ENCODE measurements around the gene ST6GALNAC6.

Gene ST6GALNAC6

GRCh38 chr9:127931092-127931881 lies 31.9 kb upstream of the ST6GALNAC6 start:
- no peak for DNase-seq (ENCODE audit: low read depth in 2 of 2)

- DNase-seq (ENCODE audit: low read depth in 2 of 2) = peak in 1 of 2 donors; percentile 65
Measured at GRCh38 chr9:127930231-127931091, 31.1 kb upstream of the ST6GALNAC6 start, which contains the start of gene PIP5KL1. TSS of gene PIP5KL1 (minus strand) at chr9:127930777. CDS start at chr9:127930752, 25 bp downstream.

GRCh38 chr9:127929625-127929979 lies 30.2 kb upstream of the ST6GALNAC6 start:
- no peak for DNase-seq (ENCODE audit: low read depth in 2 of 2)

- DNase-seq (ENCODE audit: low read depth in 2 of 2) = no peak
Measured at GRCh38 chr9:127928676-127929624, 29.5 kb upstream of the ST6GALNAC6 start.

DNA sequence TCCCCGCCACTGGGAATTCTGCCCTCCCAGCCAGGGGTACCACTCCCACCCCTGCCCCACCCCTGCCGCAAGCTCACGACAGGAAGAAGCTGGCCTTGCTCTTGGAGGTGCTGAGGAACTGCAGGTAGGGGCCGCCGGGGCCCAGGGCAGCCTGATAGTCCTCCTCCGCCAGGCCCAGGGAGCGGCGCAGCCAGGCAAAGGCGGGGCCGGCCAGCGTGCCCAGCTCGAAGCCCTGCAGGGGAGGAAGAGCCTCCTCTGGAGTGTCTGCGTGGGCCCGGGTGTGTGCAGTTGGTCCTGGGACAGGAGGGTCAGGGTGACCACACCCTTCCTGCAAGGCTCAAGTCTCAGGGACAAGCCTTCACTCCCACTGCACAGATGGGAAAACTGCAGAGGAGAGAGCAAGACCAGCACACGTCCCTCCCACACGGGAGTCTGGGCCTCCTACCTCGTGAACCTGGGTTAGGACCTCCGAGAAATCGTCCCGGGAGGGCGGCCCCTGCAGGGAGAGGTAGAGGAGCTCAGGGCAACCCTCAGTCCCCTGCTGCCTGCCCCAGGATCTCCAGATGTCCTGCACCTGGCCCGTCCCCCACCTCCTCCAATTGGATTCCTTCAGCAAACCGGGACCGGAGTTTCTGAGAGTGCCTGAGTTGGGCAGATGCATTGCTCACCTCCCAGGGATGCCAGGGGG lies 28.7 kb upstream of the ST6GALNAC6 start:
- DNase-seq (ENCODE audit: low read depth in 2 of 2) = no peak

DNA sequence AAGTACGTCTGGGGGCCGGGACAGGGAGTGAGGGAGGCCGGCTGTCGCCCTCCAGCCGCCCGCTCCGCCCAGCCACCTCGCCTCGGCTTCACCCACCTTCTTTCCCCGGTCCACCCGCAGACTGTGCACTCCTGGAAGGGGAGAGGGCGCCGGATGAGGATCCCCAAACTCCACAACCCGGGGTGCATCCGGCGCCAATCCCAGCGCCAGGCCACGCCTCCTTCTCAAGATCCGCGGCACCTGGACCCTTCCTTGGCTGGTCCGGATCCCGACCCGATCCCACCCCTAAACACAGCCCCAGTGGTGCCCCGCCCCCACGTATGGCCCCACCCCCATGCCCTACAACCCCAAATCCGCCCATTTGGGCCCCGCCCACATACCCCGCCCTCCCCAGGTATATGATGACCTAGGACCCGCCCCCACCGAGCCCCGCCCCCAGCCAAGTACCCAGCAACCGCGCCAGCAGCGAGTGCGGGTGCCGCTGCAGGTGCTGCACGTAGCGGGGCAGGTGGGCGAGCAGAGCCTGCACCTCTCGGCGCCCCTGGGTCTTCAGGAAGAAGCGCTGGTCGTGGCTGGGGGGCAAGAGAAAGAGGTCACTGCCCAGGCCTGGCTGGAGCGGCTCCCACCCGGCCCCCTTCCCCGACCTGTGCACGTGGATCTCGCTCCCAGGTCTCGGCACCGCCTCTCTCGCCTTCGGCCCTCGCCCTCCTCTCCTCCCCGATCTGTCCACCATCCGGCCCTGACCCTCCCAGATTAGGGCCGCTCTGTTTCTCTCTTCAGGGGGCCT lies 28.0 kb upstream of the ST6GALNAC6 start:
- DNase-seq (ENCODE audit: low read depth in 2 of 2) = peak in 1 of 2 donors; percentile 73

DNA sequence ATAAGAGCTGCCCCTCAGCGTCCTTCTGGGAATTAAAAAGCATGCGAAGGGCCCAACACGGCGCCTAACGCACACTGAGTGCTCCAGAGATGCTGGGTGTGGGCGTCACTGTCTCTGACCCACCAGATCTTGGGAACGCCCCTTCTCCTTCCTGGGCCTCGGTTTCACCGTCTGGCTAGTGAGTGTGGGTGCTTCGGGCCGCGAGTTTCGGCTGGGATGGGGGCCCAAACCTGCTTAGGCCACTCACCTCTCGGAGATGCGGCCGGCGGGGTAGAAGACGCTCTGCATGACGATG lies 27.4 kb upstream of the ST6GALNAC6 start:
- DNase-seq (ENCODE audit: low read depth in 2 of 2) = no peak

DNA sequence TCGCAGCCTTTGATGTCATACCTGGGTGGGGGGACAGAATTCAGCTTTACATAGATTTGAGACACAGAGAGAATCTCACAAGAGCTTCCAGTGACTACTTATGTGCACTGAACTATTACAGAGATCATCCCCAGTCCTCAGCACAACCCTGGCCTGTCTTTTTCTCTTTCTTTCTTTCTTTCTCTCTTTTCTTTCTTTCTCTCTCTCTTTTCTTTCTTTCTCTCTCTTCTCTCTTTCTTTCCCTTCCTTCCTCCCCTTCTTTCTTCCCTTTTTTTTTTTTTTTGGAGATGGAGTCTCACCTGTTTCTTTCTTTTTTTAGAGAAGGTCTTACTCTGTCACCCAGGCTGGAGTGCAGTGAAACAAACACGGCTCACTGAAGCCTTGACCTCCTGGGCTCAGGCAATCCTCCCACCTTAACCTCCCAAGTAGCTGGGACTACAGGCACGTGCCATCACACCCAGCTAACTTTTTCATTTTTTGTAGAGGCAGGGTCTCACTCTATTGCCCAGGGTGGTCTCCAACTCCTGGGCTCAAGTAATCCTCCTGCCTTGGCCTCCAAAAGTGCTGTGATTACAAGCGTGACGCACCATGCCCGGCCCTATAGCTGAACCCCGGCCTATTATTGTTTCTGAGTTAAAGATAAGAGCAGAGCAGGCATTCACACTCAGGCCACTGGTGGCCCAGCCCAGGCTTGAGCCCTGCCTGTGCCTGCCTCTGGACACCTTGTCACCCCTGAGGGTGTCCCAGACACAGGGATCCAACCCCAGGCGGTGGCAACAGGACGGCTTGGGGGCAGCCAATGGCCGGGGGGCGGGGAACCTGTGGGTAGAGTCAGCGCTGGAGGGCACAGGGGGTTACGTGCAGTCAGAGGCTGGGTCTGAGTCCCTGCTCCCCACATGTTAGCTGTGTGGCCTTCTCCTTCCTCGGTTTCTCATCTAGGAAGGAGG lies 26.8 kb upstream of the ST6GALNAC6 start:
- DNase-seq (ENCODE audit: low read depth in 2 of 2) = no peak

DNA sequence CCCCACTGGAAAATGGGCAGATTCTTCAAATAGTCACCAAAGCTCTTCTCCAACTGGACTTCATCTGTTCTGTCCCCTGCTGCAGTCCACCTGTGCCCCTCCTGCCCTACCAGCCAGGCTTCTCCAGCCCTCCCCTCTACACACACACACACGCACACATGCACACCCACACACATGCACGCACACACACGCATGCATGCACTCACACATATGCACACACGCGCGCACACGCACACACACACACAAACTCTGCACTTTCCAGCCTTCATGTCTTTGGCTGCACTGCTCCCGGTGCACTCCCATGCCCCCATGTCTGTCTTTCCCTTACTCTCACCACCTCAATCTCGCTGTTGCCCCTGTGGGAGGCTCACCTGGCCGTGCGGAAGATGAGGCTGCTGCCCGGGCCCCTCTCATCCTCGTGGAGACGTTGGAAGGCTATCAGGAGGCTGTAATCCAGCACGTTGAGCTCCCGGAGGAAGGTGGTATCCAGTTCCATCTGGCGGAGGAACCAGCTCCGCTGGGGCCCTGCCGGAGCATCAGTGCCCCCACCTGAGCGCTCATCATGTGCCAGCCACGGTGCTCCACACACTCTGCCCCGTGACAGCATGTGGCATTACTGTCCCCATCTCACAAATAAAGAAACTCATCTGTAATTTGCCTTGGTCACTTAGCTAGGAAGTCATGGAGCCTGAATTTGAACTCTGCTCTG lies 25.5 kb upstream of the ST6GALNAC6 start:
- DNase-seq (ENCODE audit: low read depth in 2 of 2) = no peak

GRCh38 chr9:127923771-127924170 lies 24.4 kb upstream of the ST6GALNAC6 start:
- no peak for DNase-seq (ENCODE audit: low read depth in 2 of 2)

GRCh38 chr9:127923046-127923445 lies 23.6 kb upstream of the ST6GALNAC6 start:
- DNase-seq (ENCODE audit: low read depth in 2 of 2) = no peak

- peak; percentile 73 to 76 for DNase-seq (ENCODE audit: low read depth in 2 of 2)
Measured at GRCh38 chr9:127921557-127922120, 22.2 kb upstream of the ST6GALNAC6 start.

GRCh38 chr9:127920794-127921193 lies 21.4 kb upstream of the ST6GALNAC6 start:
- no peak for DNase-seq (ENCODE audit: low read depth in 2 of 2)

GRCh38 chr9:127919253-127919815 lies 19.9 kb upstream of the ST6GALNAC6 start:
- no peak for DNase-seq (ENCODE audit: low read depth in 2 of 2)

DNA sequence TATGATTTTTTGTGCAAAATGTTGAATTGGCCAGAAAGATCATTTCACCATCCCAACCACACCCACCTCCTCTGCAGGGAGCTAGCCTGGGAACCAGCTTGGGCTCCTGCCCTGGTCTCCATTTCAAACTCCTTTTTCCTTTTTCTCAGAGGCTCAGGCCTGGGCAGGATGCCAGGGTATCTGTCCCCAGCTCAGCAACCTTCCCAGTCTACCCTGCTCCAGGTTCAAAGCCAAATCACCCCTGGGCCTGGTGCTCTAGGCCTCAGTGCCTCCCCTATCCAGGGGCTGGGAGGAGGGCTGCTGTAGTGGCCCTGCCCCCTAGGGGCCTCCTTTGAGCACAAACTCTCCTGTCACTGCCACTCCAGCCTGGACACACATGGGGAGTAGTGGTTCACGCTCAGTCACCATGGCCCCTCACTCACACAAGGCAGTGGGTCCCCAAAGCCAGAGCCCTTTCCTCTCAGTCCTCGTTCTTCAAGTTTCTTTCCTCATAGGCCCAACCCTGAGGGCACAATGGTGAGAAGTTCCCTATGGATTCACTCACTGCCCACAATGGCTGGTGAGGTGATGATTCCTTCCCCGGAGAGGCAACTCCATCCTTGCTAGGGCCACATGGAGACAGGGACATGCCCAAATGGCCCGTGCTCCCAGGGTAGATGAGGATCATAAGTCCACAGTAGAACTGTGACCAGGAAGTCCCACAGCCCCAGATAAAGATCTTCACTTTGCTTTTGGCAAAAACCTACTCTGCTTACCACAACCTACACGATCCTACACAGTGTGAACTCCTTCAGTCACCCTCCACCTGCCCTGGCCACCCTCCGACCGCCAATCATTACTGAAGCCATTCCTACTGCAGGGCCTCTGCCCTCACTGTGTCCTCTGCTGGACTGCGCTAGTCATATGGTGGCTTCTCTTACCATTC lies 19.0 kb upstream of the ST6GALNAC6 start:
- no peak for DNase-seq (ENCODE audit: low read depth in 2 of 2)

- no peak for DNase-seq (ENCODE audit: low read depth in 2 of 2)
Measured at GRCh38 chr9:127917603-127918002, 18.2 kb upstream of the ST6GALNAC6 start.
